ENCODE data around the gene ADAP2.
A peak's percentile ranks its signal among the peaks of the same experiment; 100 is the strongest.
"Not testable (repeated sequence)": the region's sequence is repeated elsewhere in the genome, so short reads cannot be mapped to it uniquely, and the experiment has no call there.

Gene ADAP2

GRCh38 chr17:30926516-30926915 is 4.8 kb downstream of the ADAP2 start:
- H2AK5ac ChIP-seq (ENCODE audit: low read length) = no peak overlapping the region
- no peak overlapping the region for H3K18ac ChIP-seq (ENCODE audit: low read length)
- H3K56ac ChIP-seq (ENCODE audit: low read length) = no peak overlapping the region
- H3K4me2 ChIP-seq (ENCODE audit: low read length) = no peak overlapping the region
- H3K23ac ChIP-seq (ENCODE audit: low read length) = no peak overlapping the region
- H2BK15ac ChIP-seq (replicated peaks; ENCODE audit: low read depth) = no peak overlapping the region
- no peak for DNase-seq
- no peak overlapping the region for H4K5ac ChIP-seq (ENCODE audit: low read length)
- H3K36me3 ChIP-seq (ENCODE audit: control insufficient read depth, insufficient read depth, low read length) = no peaks in the 10 kb centered on the region
- no peaks in the 10 kb centered on the region for H3K4me1 ChIP-seq (ENCODE audit: control insufficient read depth, low read depth, low read length)
- H2BK120ac ChIP-seq (ENCODE audit: low read depth, low read length) = no peak overlapping the region
- no peak overlapping the region for H3K27ac ChIP-seq (ENCODE audit: low read depth, low read length)
- H3K4ac ChIP-seq (ENCODE audit: low read depth, low read length) = no peak overlapping the region
- H3K27me3 ChIP-seq (ENCODE audit: insufficient read depth, low read length, poor library complexity) = peaks cover 15% of the 10 kb centered on the region
- no peaks in the 10 kb centered on the region for H3K79me2 ChIP-seq (ENCODE audit: control insufficient read depth, insufficient read depth, low read length)
- H2BK5ac ChIP-seq (ENCODE audit: low read length) = no peak overlapping the region
- no peaks in the 10 kb centered on the region for H3K79me1 ChIP-seq (ENCODE audit: low read length)
- WGBS (ENCODE audit: extremely low coverage, insufficient coverage, low lambda C conversion rate) = no CpG with 5 or more reads among the region's 6 CpGs
- H3K9ac ChIP-seq (ENCODE audit: low read length) = no peak overlapping the region
- no peak overlapping the region for H4K8ac ChIP-seq (ENCODE audit: low read depth, low read length)
- no peak overlapping the region for H3K4me3 ChIP-seq (ENCODE audit: low read length)

GRCh38 chr17:30927756-30928155 is 6.0 kb downstream of the ADAP2 start:
- Histone ChIP-seq H4K8ac (ENCODE audit: low read depth, low read length) (no peak overlapping the region), H4K5ac (ENCODE audit: low read length) (no peak overlapping the region), H3K4me3 (ENCODE audit: low read length) (no peak overlapping the region), H3K56ac (ENCODE audit: low read length) (no peak overlapping the region), H3K27me3 (ENCODE audit: insufficient read depth, low read length, poor library complexity) (peaks cover 3% of the 10 kb centered on the region), H3K27ac (ENCODE audit: low read depth, low read length) (no peak overlapping the region), H3K23ac (ENCODE audit: low read length) (no peak overlapping the region), H3K9ac (ENCODE audit: low read length) (no peak overlapping the region), H3K36me3 (ENCODE audit: control insufficient read depth, insufficient read depth, low read length) (no peaks in the 10 kb centered on the region), H2BK15ac (replicated peaks; ENCODE audit: low read depth) (no peak overlapping the region), H3K18ac (ENCODE audit: low read length) (no peak overlapping the region), H3K79me1 (ENCODE audit: low read length) (no peaks in the 10 kb centered on the region), H3K4ac (ENCODE audit: low read depth, low read length) (no peak overlapping the region), H3K4me2 (ENCODE audit: low read length) (no peak overlapping the region), H2AK5ac (ENCODE audit: low read length) (no peak overlapping the region), H2BK120ac (ENCODE audit: low read depth, low read length) (no peak overlapping the region), H3K79me2 (ENCODE audit: control insufficient read depth, insufficient read depth, low read length) (no peaks in the 10 kb centered on the region), H2BK5ac (ENCODE audit: low read length) (no peak overlapping the region), H3K4me1 (ENCODE audit: control insufficient read depth, low read depth, low read length) (no peaks in the 10 kb centered on the region)
- no peak for DNase-seq
- no CpG with 5 or more reads among the region's 5 CpGs for WGBS (ENCODE audit: extremely low coverage, insufficient coverage, low lambda C conversion rate)

GRCh38 chr17:30928584-30928983 is 6.8 kb downstream of the ADAP2 start:
- Histone ChIP-seq H3K27ac (ENCODE audit: low read depth, low read length) (no peak overlapping the region), H3K36me3 (ENCODE audit: control insufficient read depth, insufficient read depth, low read length) (no peaks in the 10 kb centered on the region), H3K4ac (ENCODE audit: low read depth, low read length) (no peak overlapping the region), H4K5ac (ENCODE audit: low read length) (no peak overlapping the region), H3K9ac (ENCODE audit: low read length) (no peak overlapping the region), H2BK15ac (replicated peaks; ENCODE audit: low read depth) (no peak overlapping the region), H3K4me3 (ENCODE audit: low read length) (no peak overlapping the region), H3K23ac (ENCODE audit: low read length) (no peak overlapping the region), H3K27me3 (ENCODE audit: insufficient read depth, low read length, poor library complexity) (no peaks in the 10 kb centered on the region), H3K4me2 (ENCODE audit: low read length) (no peak overlapping the region), H2BK120ac (ENCODE audit: low read depth, low read length) (no peak overlapping the region), H3K79me2 (ENCODE audit: control insufficient read depth, insufficient read depth, low read length) (no peaks in the 10 kb centered on the region), H2AK5ac (ENCODE audit: low read length) (no peak overlapping the region), H4K8ac (ENCODE audit: low read depth, low read length) (no peak overlapping the region), H3K18ac (ENCODE audit: low read length) (no peak overlapping the region), H3K56ac (ENCODE audit: low read length) (no peak overlapping the region), H3K4me1 (ENCODE audit: control insufficient read depth, low read depth, low read length) (no peaks in the 10 kb centered on the region), H2BK5ac (ENCODE audit: low read length) (no peak overlapping the region), H3K79me1 (ENCODE audit: low read length) (no peaks in the 10 kb centered on the region)
- WGBS (ENCODE audit: extremely low coverage, insufficient coverage, low lambda C conversion rate) = no CpG with 5 or more reads among the region's 3 CpGs
- DNase-seq = peak; percentile 35

- no peaks in the 10 kb centered on the region for H3K4me1 ChIP-seq (ENCODE audit: control insufficient read depth, low read depth, low read length)
- WGBS (ENCODE audit: extremely low coverage, insufficient coverage, low lambda C conversion rate) = no CpG with 5 or more reads among the region's 8 CpGs
Measured at GRCh38 chr17:30929081-30929633, 7.4 kb downstream of the ADAP2 start.

GRCh38 chr17:30929861-30930260 is 8.1 kb downstream of the ADAP2 start:
- H3K4me3 ChIP-seq (ENCODE audit: low read length); H3K4me1 ChIP-seq (ENCODE audit: control insufficient read depth, low read depth, low read length); H3K36me3 ChIP-seq (ENCODE audit: control insufficient read depth, insufficient read depth, low read length); H3K27ac ChIP-seq (ENCODE audit: low read depth, low read length); H4K8ac ChIP-seq (ENCODE audit: low read depth, low read length); H3K18ac ChIP-seq (ENCODE audit: low read length); H2BK15ac ChIP-seq (replicated peaks; ENCODE audit: low read depth); H2BK120ac ChIP-seq (ENCODE audit: low read depth, low read length); DNase-seq; H4K5ac ChIP-seq (ENCODE audit: low read length); H3K9ac ChIP-seq (ENCODE audit: low read length); H3K27me3 ChIP-seq (ENCODE audit: insufficient read depth, low read length, poor library complexity); H3K79me1 ChIP-seq (ENCODE audit: low read length); H3K56ac ChIP-seq (ENCODE audit: low read length); H3K4ac ChIP-seq (ENCODE audit: low read depth, low read length); H3K4me2 ChIP-seq (ENCODE audit: low read length); H3K23ac ChIP-seq (ENCODE audit: low read length); H2AK5ac ChIP-seq (ENCODE audit: low read length); H2BK5ac ChIP-seq (ENCODE audit: low read length); H3K79me2 ChIP-seq (ENCODE audit: control insufficient read depth, insufficient read depth, low read length): not testable (repeated sequence)
- no CpG with 5 or more reads among the region's 3 CpGs for WGBS (ENCODE audit: extremely low coverage, insufficient coverage, low lambda C conversion rate)

More at GRCh38 chr17:30929081-30929633, 7.4 kb downstream of the ADAP2 start:
- no peak overlapping the region for H3K27ac ChIP-seq (ENCODE audit: low read depth, low read length)
- no peak overlapping the region for H3K4me2 ChIP-seq (ENCODE audit: low read length)
- H2BK5ac ChIP-seq (ENCODE audit: low read length) = no peak overlapping the region
- no peak overlapping the region for H3K23ac ChIP-seq (ENCODE audit: low read length)
- no peak overlapping the region for H3K56ac ChIP-seq (ENCODE audit: low read length)
- no peak overlapping the region for H3K4ac ChIP-seq (ENCODE audit: low read depth, low read length)
- no peaks in the 10 kb centered on the region for H3K27me3 ChIP-seq (ENCODE audit: insufficient read depth, low read length, poor library complexity)
- H3K36me3 ChIP-seq (ENCODE audit: control insufficient read depth, insufficient read depth, low read length) = no peaks in the 10 kb centered on the region
- H3K79me2 ChIP-seq (ENCODE audit: control insufficient read depth, insufficient read depth, low read length) = no peaks in the 10 kb centered on the region
- H3K9ac ChIP-seq (ENCODE audit: low read length) = no peak overlapping the region
- H2BK15ac ChIP-seq (replicated peaks; ENCODE audit: low read depth) = no peak overlapping the region
- H3K18ac ChIP-seq (ENCODE audit: low read length) = no peak overlapping the region
- no peak overlapping the region for H2BK120ac ChIP-seq (ENCODE audit: low read depth, low read length)
- no peak overlapping the region for H4K8ac ChIP-seq (ENCODE audit: low read depth, low read length)
- no peak overlapping the region for H2AK5ac ChIP-seq (ENCODE audit: low read length)
- H3K79me1 ChIP-seq (ENCODE audit: low read length) = no peaks in the 10 kb centered on the region
- H4K5ac ChIP-seq (ENCODE audit: low read length) = no peak overlapping the region
- no peak for DNase-seq
- H3K4me3 ChIP-seq (ENCODE audit: low read length) = no peak overlapping the region

GRCh38 chr17:30930495-30930894 is 8.8 kb downstream of the ADAP2 start:
- H3K4ac ChIP-seq (ENCODE audit: low read depth, low read length) = no peak overlapping the region
- no peak for DNase-seq
- H2AK5ac ChIP-seq (ENCODE audit: low read length) = no peak overlapping the region
- no peaks in the 10 kb centered on the region for H3K36me3 ChIP-seq (ENCODE audit: control insufficient read depth, insufficient read depth, low read length)
- no peak overlapping the region for H4K8ac ChIP-seq (ENCODE audit: low read depth, low read length)
- H3K4me2 ChIP-seq (ENCODE audit: low read length) = no peak overlapping the region
- H3K9ac ChIP-seq (ENCODE audit: low read length) = no peak overlapping the region
- no peak overlapping the region for H4K5ac ChIP-seq (ENCODE audit: low read length)
- no peak overlapping the region for H2BK120ac ChIP-seq (ENCODE audit: low read depth, low read length)
- no peaks in the 10 kb centered on the region for H3K79me1 ChIP-seq (ENCODE audit: low read length)
- WGBS (ENCODE audit: extremely low coverage, insufficient coverage, low lambda C conversion rate) = no CpG with 5 or more reads among the region's 3 CpGs
- no peak overlapping the region for H3K27ac ChIP-seq (ENCODE audit: low read depth, low read length)
- no peak overlapping the region for H3K56ac ChIP-seq (ENCODE audit: low read length)
- no peaks in the 10 kb centered on the region for H3K27me3 ChIP-seq (ENCODE audit: insufficient read depth, low read length, poor library complexity)
- H2BK5ac ChIP-seq (ENCODE audit: low read length) = no peak overlapping the region
- H3K18ac ChIP-seq (ENCODE audit: low read length) = no peak overlapping the region
- no peak overlapping the region for H3K23ac ChIP-seq (ENCODE audit: low read length)
- no peak overlapping the region for H3K4me3 ChIP-seq (ENCODE audit: low read length)
- no peaks in the 10 kb centered on the region for H3K4me1 ChIP-seq (ENCODE audit: control insufficient read depth, low read depth, low read length)
- H3K79me2 ChIP-seq (ENCODE audit: control insufficient read depth, insufficient read depth, low read length) = no peaks in the 10 kb centered on the region
- H2BK15ac ChIP-seq (replicated peaks; ENCODE audit: low read depth) = no peak overlapping the region

All from mesendoderm (in vitro differentiated cells).